Activated CD8-positive, alpha-beta memory T cell treated with anti-CD3 and anti-CD28 coated beads, Interleukin-2, amount 50 U/mL, for 24 hours (primary cell): Measurements from ENCODE around the gene INTS1.

Source experiments
- DNase-seq: peaks from one replicate; pipeline ENCODE4 v3.0.0-alpha.2; 2020; ENCODE audit errors: extremely low read depth

INTS1 gene

DNA sequence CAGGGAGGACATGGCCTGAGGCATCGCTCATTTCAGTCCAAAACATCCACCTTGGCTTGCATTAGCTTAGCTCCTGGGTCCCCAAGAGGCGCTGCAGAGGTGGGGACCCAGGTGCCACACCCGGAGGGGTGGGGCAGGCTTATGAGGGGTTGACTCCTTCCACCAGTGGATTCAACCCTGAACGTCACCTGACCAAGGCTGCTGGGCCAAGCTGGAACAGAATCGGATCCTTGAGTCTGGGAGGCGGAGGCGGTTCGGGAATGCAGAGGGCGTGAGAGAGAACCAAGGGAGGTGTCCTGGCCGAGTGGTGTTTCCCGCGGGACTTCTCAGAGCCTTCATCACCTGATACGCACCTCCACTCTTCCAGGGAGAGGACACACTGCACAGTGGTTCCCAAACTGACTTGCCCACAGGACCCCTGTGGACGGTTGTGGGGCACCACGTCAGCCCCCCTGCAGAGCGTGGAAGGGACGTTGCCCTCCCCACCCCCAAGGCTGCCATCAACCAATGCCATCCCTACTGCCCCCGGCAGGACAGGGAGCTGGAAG lies 40.4 kb downstream of the INTS1 start:
- no peak for DNase-seq

DNA sequence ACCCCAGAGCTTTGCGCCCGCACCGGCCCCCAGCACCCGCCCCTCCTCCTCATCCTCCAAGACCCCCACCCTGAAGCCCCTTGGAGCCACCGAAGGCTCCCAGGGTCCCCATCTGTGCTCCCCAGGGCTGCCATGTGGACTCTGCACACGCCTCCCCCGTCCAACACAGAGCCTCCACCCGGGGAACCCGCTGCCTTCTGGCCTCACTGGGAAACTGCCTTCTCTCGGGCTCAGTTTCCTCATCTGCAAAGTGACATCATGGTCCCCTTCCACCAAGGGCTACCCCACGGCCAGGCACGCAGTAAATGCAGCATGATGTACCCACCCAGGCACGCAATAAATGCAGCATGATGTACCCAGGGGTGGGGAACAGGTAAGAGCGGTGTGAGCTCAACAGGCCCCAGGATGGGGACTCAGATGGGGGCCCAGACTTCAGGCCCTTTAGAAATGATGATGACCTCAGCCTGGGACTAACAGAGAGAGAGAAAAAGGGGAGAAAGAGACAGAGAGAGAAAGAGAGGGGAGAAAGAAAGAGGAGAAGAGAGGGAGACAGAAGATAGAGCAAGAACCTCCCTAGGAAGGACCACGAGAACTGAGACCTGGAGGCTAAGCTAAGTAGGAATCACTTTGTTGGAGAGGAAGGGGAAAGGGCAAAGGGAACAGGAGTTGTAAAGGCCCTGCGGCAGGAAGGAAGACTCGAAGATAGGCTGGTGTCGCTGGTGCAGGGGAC lies 42.4 kb downstream of the INTS1 start:
- DNase-seq, result no peak

DNA sequence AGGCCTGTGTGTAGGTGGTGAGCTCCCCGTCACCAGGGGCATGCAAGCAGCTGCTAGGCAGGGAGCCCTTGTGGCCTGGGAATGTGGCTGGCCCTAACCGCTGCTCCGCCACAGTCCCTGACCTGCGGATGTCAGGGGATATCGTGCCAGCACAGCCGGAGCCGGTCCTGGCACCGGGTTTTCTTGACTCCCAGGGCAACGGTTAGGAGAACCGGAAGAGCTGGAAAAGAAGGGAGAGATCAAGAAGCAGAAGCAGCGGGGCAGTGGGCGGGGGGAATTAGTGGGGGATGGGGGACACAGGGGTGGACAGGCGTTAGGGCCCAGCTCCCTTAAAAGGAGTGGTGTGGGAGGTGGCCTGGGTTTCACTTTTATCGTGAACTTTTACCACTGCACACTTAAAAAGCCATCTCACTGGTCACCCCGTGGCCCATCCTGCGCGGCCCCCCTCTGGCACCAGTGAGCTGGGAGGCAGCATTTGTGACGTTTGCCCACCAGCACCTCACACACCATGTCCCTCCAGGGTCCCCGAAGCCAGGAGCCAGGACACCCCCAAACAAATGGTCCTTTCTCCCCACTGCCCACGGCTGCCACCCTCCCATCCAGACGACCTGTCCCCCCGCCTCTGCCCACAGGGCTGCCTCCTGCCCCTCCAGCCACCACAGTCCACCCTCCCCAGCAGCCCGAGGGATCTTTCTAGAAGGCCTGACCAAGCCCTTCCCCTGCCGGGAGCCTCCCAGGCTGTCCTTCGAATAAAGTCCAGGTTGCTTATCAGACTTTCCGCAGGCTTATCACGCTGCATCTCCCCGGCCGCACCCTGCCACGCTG lies 43.2 kb downstream of the INTS1 start:
- DNase-seq, result no peak

DNA sequence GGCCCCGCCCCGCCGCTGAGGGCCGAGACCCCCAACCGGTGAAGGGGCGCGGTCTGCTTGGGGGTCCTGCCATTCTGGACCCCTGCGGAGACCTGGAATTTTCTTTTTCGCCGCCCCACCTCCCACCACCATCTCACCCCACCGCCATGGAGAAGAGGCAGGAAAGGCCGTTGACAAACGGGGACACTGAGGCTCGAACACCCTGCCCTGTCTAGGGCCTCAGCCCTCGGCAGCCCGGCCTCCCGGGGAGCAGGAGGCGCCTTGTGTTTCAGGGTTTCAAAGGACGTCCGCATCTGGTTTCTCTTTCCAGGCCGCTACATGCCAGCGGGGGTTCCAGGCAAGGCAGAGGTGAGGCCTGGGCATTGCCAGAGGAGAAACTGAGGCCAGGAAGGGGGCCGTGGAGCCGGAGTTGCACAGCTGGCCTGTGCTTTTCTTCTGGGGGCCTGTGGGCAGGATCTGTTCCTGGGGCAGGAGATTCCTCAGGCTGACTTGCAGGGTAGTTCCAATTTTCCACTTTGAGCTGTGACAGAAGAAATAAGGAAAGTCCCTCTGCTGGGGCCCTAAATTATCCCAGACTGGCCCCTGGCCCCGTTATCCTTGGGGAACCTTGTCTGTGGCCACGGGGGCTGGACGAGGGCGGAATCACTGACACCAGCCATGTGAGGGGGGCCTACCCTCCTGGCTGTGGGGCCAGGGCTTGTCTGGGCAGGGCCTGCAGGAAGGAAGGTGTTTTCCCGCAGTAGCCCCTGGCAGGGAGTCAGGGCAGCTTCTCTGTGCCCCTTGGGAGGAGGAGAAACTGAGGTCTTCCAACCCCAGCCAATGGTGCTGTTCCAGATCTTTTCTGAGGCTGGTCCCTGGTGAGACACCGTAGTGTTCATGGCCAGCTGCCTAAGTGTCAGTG lies 44.0 kb downstream of the INTS1 start:
- no peak for DNase-seq

DNA sequence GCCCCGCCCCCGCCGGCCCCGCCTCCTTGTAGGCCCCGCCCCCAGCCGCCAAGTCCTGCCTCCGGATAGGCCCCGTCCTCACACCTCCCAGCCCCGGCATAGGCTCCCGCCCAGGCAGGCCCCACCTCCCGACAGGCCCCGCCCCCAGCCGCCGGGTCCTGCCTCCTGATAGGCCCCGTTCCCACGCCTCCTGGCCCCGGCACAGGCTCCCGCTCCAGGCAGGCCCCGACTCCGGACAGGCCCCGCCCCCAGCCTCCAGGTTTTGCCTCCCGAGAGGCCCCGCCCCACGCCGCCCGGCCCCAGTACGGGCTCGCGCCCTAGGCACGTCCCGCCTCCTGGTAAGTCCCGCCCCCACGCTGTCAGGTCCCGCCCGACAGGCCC lies 44.7 kb downstream of the INTS1 start:
- peak; percentile 87 for DNase-seq

DNA sequence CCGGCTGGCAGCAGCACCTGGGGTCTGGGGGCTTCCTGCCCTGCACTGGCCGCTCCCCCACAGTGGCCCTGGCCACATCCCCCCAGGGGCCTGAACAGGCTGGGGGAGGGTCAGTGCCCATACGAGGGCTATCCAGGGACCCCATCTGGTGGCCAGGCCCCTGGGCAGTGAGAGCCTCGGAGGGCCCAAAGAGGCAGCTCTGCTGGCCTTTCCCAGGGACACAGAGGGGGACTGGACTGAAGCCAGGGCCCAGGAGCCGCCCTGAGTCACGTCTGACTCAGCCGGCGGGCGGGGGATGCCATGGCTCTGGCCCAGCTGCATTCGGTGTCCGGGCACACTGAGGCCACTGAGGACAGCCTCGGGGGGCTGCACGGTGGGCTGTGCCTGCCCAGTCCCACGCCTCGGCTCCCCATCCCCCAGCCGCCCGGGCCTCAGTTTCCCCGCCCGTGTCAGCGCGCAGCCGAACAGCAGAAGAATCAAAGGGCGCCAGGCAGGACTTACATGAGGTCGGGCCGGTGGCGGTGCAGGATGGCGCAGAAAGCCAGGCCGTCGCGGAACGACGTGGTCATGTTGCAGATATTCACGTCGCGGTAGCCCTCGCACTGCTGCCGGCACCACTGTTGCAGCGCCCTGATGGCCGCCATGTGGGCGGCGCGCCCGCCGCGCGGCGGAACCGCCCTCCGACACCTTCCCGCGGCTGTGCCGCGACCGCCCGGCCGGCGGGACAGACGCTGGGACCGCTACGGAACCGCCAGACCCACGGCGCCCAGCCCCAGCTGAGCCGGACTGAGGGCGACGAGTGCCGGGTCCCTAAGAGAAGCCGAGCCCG lies 45.3 kb downstream of the INTS1 start, which contains the start of gene MICALL2:
TSS of gene MICALL2 (minus strand) at position 788 of the 829 bp plus-strand sequence. CDS start at position 644, 144 bp downstream.
- no peak for DNase-seq

DNA sequence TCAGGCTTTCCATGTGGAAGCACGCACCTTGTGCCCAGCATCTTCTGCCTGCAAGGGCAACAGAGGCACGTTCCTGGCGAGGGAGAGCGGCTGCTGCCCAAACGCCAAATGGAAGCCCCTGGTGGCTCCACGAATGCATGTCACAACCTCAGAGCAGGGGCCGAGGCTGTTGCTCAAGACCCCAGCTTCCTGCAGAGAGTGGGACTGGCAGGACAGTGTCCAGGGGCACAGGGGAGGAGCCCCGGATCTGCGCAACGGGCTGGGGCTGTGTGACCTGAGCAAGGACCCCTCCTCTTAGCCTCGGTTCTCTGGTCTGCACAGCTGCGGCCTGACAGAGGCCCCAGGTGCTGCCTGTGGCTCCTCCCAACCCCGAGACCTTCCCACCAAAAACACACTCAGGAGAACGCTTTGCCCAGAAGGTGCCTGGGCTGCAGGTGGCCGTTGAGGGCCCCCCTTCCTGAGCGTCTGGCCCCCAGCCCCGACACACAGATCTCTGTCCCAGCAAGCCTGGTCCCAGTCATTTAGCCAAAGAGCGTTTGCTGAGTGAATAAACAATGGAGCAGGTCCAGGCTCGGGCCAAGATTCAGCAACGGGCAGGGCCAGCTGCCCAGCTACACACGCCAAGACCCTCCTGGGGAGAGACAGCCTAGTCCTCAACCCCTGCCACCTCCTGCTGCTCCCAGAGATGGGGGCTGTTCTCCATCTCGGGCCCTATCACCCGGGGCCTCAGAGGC lies 46.1 kb downstream of the INTS1 start:
- no peak for DNase-seq

DNA sequence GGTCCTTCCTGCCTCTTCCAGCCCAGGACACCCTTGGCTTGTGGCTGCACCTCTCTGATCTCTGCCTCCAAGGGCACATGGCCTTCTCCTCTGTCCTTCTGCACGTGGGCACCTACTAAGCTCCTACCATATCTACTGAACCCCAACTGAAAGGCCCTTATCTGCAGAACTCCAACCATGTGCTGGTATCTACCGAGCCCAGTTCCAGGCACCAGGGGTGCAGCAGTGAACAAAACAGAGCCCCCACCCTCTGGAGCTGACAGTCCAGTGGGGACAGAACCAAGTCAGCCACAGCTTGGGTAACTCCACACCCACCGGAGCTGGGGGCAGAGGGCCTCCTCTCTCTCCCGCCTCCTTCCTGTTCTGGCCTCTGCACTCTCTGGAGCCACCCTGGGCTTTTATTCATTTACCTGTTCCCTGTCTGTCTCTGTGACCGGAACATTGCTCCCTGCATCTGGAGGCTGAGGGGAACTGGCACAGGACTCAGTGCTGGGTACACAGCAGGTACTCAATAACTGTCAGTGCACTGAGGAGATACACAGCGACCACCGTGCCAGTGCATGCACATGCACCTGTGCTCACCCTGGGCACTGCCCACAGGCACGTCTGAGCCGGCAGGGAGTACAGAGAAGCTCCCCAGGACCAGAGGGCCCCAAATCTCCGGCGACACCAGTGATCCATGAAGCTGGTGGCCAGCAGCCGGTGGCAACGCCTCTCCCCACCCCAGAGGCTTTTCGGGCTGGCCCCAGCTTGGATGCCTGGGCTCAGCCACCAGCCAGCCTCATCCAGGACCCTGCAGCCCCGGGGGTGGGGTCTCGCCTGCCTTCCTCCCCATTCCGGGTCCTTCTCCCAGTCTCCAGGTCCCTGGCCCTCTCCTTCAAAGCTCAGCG lies 46.9 kb downstream of the INTS1 start:
- DNase-seq, result no peak

DNA sequence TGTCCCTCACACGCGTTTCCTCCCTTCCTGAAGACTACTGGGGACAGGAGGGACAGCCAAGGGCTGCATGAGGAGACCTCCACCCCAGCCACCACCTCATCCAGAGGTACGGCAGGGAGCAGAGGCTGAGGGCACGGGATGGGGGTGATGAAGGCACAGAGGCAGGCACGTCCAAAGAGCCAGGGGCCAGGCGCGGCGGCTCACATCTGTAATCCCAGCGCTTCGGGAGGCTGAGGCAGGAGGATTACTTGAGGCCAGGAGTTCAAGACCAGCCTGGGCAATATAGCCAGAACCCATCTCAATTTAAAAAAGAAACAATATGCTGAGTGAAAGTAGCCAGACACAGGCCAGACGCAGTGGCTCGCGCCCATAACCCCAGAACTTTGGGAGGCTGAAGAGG lies 48.2 kb downstream of the INTS1 start:
- DNase-seq, result no peak

DNA sequence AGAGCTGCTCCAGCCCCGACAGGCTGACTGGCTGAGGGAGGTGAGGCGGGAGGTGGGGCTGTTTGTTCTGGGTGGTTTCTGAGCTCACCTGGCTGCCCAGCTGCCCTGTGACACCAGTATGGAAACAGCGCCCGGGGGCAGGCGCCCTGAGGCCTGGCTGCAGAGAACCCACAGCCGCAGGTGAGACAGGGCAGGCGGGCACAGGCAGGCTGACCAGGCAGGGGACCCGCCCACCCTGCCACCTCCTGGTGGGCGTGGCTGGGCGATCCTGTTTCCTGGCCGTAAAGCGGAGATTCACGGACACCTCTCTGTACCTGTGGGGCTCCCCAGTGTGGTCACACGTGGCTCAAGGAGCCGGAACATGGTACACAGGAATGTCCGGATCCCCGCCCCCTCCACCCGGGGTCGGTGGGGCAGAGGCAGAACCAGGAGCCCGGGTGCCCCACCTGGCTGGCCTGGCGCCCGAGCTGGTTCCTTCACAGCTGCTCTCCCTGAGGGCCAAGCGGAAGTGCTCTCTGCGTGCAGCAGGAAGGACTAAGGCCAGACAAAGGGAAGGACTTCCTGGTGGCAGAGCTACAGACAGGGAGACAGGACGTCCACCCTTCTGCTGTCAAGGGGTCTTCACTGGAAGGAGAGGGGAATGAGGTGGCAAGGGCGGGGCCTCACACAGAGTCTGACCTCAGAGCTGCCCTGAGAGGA lies 48.8 kb downstream of the INTS1 start:
- no peak for DNase-seq

DNA sequence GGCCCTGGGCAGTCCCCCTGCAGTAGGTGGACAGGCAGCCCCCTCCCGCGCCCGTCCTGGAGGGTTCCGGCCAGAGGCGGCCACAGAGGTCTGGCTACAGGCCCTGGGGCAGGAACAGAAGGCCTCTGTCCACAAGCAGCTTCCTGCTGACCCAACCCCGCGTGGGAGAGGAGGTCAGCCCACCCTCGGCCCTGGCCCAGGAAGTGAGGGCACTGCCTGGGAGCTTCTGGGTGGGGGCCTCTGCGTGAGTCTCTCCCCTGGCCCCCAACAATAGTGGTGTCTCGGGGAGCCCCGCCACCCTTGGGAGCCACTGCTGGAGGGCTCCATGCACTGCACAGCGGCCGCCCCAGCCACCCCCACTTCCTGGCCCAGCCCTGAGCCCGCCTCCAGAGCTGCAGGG lies 49.6 kb downstream of the INTS1 start:
- no peak for DNase-seq

DNA sequence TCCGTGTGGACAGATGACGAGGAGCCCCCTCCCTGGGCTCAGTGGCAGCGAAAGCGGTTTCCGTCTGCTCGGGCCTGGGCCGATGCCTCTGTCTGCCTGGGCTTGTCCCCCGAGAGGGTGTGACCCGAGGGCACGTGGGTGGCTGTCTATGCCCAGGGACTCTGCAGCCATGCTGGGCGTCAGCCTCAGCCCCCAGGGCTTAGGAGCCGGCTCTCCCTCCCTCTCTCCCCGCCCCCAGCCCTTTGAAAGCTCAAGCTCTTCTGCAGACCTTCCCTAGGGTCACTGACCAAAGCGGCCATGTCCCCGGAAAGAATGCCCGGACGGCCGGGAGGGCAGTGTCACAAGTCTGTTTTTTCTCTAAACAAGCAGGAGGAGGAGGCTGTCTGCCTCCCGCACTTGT lies 52.0 kb downstream of the INTS1 start:
- DNase-seq, result no peak

DNA sequence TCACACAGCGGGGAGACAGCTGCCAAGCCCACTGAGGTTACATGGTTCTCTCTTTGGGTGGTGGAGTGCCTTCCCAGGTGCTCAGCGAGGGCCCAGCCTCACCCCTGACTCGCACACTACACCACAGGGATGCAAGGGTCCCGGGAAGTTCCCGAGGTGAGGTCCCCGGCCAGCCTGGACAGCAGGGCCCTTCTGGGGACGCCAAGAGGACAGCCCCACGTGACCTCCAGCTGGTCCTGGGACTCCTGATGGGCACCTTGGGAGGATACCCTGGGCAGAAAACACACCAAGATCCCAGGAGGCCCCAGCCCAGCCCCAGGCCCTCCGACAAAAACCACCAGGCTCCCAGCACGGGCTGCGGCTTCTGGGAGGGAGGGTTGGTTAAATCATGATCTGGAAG lies 53.2 kb downstream of the INTS1 start:
- no peak for DNase-seq

DNA sequence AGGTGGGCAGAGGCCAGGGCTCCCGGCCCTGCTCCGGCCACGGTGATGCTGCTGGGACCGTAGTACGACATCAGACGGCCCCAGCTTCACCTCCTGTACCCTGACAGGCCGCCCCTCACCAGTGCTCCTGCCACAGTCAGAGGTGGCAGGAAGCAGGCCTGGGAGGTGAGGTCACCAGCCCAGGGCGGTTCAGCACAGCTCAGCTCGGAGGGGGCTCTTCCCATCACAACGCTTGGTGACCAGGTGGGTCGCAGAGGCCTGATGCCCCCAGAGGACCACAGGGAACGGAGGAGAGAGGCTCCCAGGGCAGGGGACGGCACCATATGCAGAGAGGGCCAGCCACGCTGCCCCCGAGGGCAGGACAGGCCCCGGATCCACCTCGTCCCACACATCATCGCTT lies 53.8 kb downstream of the INTS1 start:
- no peak for DNase-seq

DNA sequence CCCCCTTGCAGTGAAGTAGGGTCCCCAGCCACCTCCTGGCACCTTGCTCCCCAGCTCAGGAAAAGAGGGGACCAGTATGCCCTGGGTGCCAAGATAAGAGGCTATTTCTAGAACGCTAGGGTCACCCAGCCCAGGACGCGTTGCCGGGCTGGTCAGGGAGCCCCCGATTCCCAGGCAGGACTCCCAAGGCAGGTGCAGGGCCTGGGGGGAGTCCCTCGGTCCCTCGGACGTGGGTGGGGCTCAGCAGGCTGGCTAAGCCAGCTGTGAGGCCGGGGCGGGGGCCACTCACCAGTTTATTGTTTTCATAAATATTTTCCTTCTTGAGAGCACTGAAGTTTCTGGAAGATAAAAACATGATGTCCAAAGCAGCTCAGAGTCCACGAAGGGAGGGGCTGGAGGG lies 54.2 kb downstream of the INTS1 start:
- DNase-seq, result no peak

DNA sequence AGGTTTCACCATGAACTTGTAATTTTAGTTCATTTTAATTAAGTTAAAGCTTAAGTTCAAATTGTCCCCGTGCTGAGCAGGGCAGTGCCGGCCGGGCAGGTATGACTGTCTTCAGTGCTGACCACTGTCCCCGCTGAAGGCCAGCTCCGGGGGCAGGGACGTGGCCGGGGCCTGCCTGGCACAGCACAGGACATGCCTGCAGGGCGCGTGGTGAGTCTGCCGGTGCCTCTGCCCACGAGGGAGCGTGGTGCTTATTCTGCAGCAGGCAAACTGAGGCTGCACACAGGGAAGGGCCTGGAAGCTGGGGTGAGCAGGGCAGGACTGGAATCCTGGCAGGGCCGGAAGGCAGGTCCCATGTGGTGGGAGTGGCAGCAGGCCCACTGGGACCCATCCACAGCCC lies 54.7 kb downstream of the INTS1 start:
- no peak for DNase-seq

DNA sequence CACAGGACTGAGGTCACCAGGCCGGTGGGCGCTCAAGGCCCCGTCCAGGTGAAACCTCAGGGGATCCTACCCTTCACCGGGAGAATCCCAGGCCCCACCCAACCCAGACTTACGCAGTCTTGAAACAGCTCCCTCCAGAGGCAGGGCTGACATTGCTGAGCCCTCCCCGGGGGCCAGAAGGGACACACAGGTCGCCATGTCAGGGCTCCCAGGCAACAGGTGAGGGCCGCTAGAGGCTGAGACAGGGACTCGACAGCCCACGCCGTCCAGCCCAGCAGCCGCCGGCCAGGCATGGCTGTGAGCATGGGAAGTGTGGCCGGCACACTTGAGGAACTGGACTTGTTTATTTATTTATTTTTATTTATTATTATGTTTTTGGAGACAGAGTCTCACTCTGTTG lies 55.2 kb downstream of the INTS1 start:
- DNase-seq, result no peak

DNA sequence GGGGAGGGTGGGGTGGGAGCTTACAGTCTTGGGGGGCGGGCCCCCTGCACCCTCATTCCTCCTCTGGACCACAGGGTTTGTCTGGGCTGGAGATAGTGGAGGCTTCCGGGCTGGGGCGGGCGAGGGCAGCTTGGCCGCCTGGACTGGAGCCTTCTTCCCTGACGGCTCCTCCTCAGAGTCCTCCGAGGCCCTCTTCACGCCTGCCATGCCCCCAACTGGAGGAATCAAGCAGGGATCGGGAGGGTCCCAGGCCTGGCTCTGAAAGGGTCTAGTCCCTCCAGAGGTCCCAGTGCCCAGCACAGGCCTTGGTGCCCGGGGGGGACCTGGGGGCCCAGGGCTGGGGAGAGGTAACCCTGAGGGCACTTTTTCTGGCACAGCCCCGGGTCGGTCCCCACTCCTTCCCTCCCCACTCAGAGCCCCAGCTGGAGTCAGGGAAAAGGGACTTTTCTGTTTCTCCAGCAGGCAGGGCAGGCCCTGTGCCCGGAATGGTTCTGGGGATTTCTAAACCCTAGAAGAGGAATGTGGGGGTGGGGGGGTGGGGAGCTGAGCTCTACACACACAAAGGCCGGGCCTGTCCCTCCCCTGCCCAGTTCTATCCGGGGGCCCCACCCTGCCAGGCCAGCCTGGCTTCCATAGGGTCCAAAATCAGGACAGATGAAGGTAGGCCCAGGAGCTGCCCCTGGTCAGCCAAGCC lies 56.5 kb downstream of the INTS1 start:
- no peak for DNase-seq
